Epithelial cell of esophagus (primary cell): ENCODE data around the gene DNAJC5.

Source experiments
- DNase-seq: peaks from one replicate; pipeline ENCODE4 v3.0.0; 2010; ENCODE audit warnings: low read depth
- H3K4me3 ChIP-seq: 2 replicates; pipeline ENCODE4 v1.5.1; 2011; ENCODE audit warnings: mild to moderate bottlenecking, low read length, control low read depth
- CTCF ChIP-seq: IDR thresholded peaks from 2 replicates; pipeline ENCODE4 v1.5.1; 2011; ENCODE audit warnings: low read depth, mild to moderate bottlenecking, low read length, control low read depth, inconsistent platforms; ENCODE audit not compliant: insufficient read depth; ENCODE audit errors: missing control alignments

The DNAJC5 gene

GRCh38 chr20:63966172-63966943, 71.4 kb downstream of the DNAJC5 start:
- no peak for TF ChIP-seq CTCF
- no peak overlapping the region for H3K4me3 ChIP-seq
- no peak for DNase-seq

GRCh38 chr20:63966944-63967322, 72.0 kb downstream of the DNAJC5 start:
- H3K4me3 ChIP-seq = no peak overlapping the region
- DNase-seq = no peak
- no peak for TF ChIP-seq CTCF

- no peak for DNase-seq
- no peak for TF ChIP-seq CTCF
- H3K4me3 ChIP-seq = no peak overlapping the region
These were observed 72.6 kb downstream of the DNAJC5 start for GRCh38 chr20:63967330-63968135.

- DNase-seq = no peak
- TF ChIP-seq CTCF = no peak
- peak overlapping the region; percentile 63 for H3K4me3 ChIP-seq
These were observed 73.4 kb downstream of the DNAJC5 start for GRCh38 chr20:63968136-63968927.

GRCh38 chr20:63968928-63969760, 74.2 kb downstream of the DNAJC5 start:
- no peak for DNase-seq
- H3K4me3 ChIP-seq = peak overlapping the region; percentile 63

More at GRCh38 chr20:63968928-63969760, 74.2 kb downstream of the DNAJC5 start:
- TF ChIP-seq CTCF = no peak
